CD14-positive monocyte (primary cell): ENCODE measurements around the gene SRPRB. TPM values are rescaled to one million over a fixed set of nuclear protein-coding genes. Genes with fewer than 3 reads are reported as not detected.

Experiments used
- DNase-seq, 3 donors: peaks; one replicate each; pipeline ENCODE4 v3.0.0-alpha.2; 2011 to 2022
- H2AFZ ChIP-seq: 2 replicates; pipeline ENCODE4 v1.6.0; 2012; ENCODE audit warnings: mild to moderate bottlenecking, low read depth, low read length, inconsistent platforms; ENCODE audit not compliant: insufficient read depth, poor library complexity, severe bottlenecking
- H3K27ac ChIP-seq, 2 donors: 1 replicate in 1 of 2; 2 replicates in 1 of 2; pipeline ENCODE4 v1.5.1; 2012 to 2013; ENCODE audit warnings: low read length in 2 of 2, control low read depth in 1 of 2, inconsistent platforms in 1 of 2, low read depth in 1 of 2, mild to moderate bottlenecking in 1 of 2
- H3K27me3 ChIP-seq, 2 donors: one replicate each; pipeline versions ENCODE4 v1.6.0 to v1.6.1; 2011 to 2013; ENCODE audit warnings: low read length in 2 of 2; ENCODE audit not compliant: control insufficient read depth in 2 of 2, insufficient read depth in 2 of 2
- H3K36me3 ChIP-seq, 2 donors: replicated peaks in 1 of 2; 1 replicate in 1 of 2; 2 replicates in 1 of 2; pipeline versions ENCODE4 v1.5.1 to v1.6.1; 2012 to 2013; ENCODE audit warnings: low read length in 2 of 2, control low read depth in 1 of 2, inconsistent platforms in 1 of 2, mild to moderate bottlenecking in 1 of 2; ENCODE audit not compliant: insufficient read depth in 2 of 2, control insufficient read depth in 1 of 2
- H3K4me1 ChIP-seq, 2 donors: 1 replicate in 1 of 2; 2 replicates in 1 of 2; pipeline versions ENCODE4 v1.5.1 to v1.6.1; 2012 to 2013; ENCODE audit warnings: low read length in 2 of 2, control low read depth in 1 of 2, inconsistent platforms in 1 of 2, mild to moderate bottlenecking in 1 of 2, moderate library complexity in 1 of 2; ENCODE audit not compliant: insufficient read depth in 2 of 2, control insufficient read depth in 1 of 2
- H3K4me2 ChIP-seq: replicated peaks from 2 replicates; pipeline ENCODE3; 2012; ENCODE audit warnings: low read length, moderate library complexity, mild to moderate bottlenecking; ENCODE audit not compliant: poor library complexity, severe bottlenecking; ENCODE audit errors: extremely low read depth
- H3K4me3 ChIP-seq, 3 experiments: fragments of 200-600 bp in 1 of 3; sonication (generic) in 1 of 3; replicated peaks in 1 of 3; 1 replicate in 2 of 3; 2 replicates in 1 of 3; pipeline ENCODE4 v1.5.1; 2011 to 2013; ENCODE audit warnings: low read length in 3 of 3, mild to moderate bottlenecking in 3 of 3, control low read depth in 2 of 3, low read depth in 2 of 3, inconsistent platforms in 1 of 3, moderate library complexity in 1 of 3
- H3K79me2 ChIP-seq: 2 replicates; pipeline ENCODE4 v1.6.0; 2012; ENCODE audit warnings: mild to moderate bottlenecking, control low read depth, inconsistent platforms, low read length, moderate library complexity; ENCODE audit not compliant: insufficient read depth
- H3K9ac ChIP-seq: 2 replicates; pipeline ENCODE4 v1.6.0; 2017; ENCODE audit warnings: low read length, mild to moderate bottlenecking; ENCODE audit not compliant: insufficient read depth, poor library complexity, severe bottlenecking
- H3K9me3 ChIP-seq, 2 donors: replicated peaks in 1 of 2; 1 replicate in 1 of 2; 2 replicates in 1 of 2; pipeline versions ENCODE4 v1.5.1 to v1.6.1; 2012 to 2013; ENCODE audit warnings: low read length in 2 of 2, control low read depth in 1 of 2; ENCODE audit not compliant: control insufficient read depth in 1 of 2, insufficient read depth in 1 of 2
- H4K20me1 ChIP-seq: 2 replicates; pipeline ENCODE4 v1.6.0; 2012; ENCODE audit warnings: mild to moderate bottlenecking, low read length, control low read depth, moderate library complexity; ENCODE audit not compliant: insufficient read depth
- H3K27ac Mint-ChIP-seq, 7 donors: one replicate each; pipeline ENCODE4 v1.8.0; 2020; ENCODE audit warnings: mild to moderate bottlenecking in 7 of 7, mixed read lengths in 7 of 7, moderate library complexity in 6 of 7, inconsistent platforms in 2 of 7
- H3K27me3 Mint-ChIP-seq, 3 donors: one replicate each; pipeline ENCODE4 v1.8.0; 2021 to 2022; ENCODE audit warnings: low read depth in 3 of 3, mild to moderate bottlenecking in 3 of 3, mixed read lengths in 3 of 3, moderate library complexity in 3 of 3, inconsistent platforms in 1 of 3
- H3K36me3 Mint-ChIP-seq, 2 donors: one replicate each; pipeline ENCODE4 v1.8.0; 2020; ENCODE audit warnings: mixed read lengths in 2 of 2, inconsistent platforms in 1 of 2, mild to moderate bottlenecking in 1 of 2
- H3K4me1 Mint-ChIP-seq: one replicate; pipeline ENCODE4 v1.8.0; 2020; ENCODE audit warnings: mild to moderate bottlenecking, mixed read lengths
- H3K4me3 Mint-ChIP-seq, 2 donors: one replicate each; pipeline ENCODE4 v1.8.0; 2020; ENCODE audit warnings: mild to moderate bottlenecking in 2 of 2, mixed read lengths in 2 of 2, moderate library complexity in 1 of 2
- H3K9me3 Mint-ChIP-seq, 7 donors: one replicate each; pipeline ENCODE4 v1.8.0; 2020 to 2022; ENCODE audit warnings: mixed read lengths in 7 of 7, mild to moderate bottlenecking in 6 of 7, moderate library complexity in 6 of 7, inconsistent platforms in 2 of 7
- CTCF ChIP-seq: fragments of 200-600 bp; IDR thresholded peaks from one replicate; pipeline ENCODE4 v1.8.0; 2022; ENCODE audit warnings: antibody characterized with exemption, mild to moderate bottlenecking
- WGBS: methylation state at CpG from one replicate; pipeline ENCODE4 v1.1.5; 2013; ENCODE audit warnings: missing lambda C conversion rate; ENCODE audit not compliant: insufficient coverage; 5-methylcytosine and 5-hydroxymethylcytosine counted together
- intact Hi-C, 2 donors: fragments of 100-400 bp; cut with micrococcal nuclease; formaldehyde crosslinking; loops; one replicate each; pipeline versions ENCODE4 v1.15.0 to v1.15.1; 2023
- polyA plus RNA-seq, 3 donors: library from polyadenylated mRNA; depleted of rRNA in 1 of 3; unstranded in 2 of 3; stranded (reverse) in 1 of 3; fragments of 300-500 nt in 2 of 3; fragments of >200 nt in 1 of 3; fragmentation: Illumina TruSeq in 2 of 3; gene quantifications; 1 replicate in 2 of 3; 2 replicates in 1 of 3; pipeline ENCODE4 v1.2.3, GENCODE V29; 2012 to 2021

SRPRB gene
- polyA plus RNA-seq, 3 donors, result 6.1 to 30.6 (median 29.9) TPM

GRCh38 chr3:133804896-133805295 lies 719 bp upstream of the SRPRB start:
- Histone ChIP-seq H4K20me1 (no peaks in the 10 kb centered on the region), H3K9ac (no peak overlapping the region), H3K4me1 (peaks cover 16 to 19% of the 10 kb centered on the region in 2 donors), H3K79me2 (peaks cover 20% of the 10 kb centered on the region), H3K4me3 (peak overlapping the region in 1 of 3 experiments; percentile 89), H3K9me3 (no peaks in the 10 kb centered on the region), H3K27me3 (no peaks in the 10 kb centered on the region), H2AFZ (peak overlapping the region; percentile 95), H3K27ac (no peak overlapping the region), H3K36me3 (peaks cover 15 to 24% of the 10 kb centered on the region in 2 donors), H3K4me2 (peak overlapping the region; percentile 94)
- peak overlapping the region in 1 of 7 donors; percentile 82 for H3K27ac Mint-ChIP-seq
- peaks cover 7 to 9% (median 7%) of the 10 kb centered on the region in 3 donors for H3K27me3 Mint-ChIP-seq
- peaks cover 17 to 21% of the 10 kb centered on the region in 2 donors for H3K36me3 Mint-ChIP-seq
- no peak for DNase-seq
- intact Hi-C loops, result loop anchor here (10.0 kb wide), 4 partner anchors 140 to 1080 kb away; partner anchors contain the start of genes NPHP3 (in 2 of the 2), ANAPC13 (in 1 of the 2), CDV3 (in 1 of the 2) and CEP63 (in 1 of the 2)
- no peak for TF ChIP-seq CTCF
- peaks cover 0 to 2% (median 0%) of the 10 kb centered on the region in 7 donors for H3K9me3 Mint-ChIP-seq
- 93% methylated on average over 3 of the region's 4 CpGs for WGBS
- H3K4me3 Mint-ChIP-seq, result no peak overlapping the region
- H3K4me1 Mint-ChIP-seq, result peaks cover 28% of the 10 kb centered on the region

GRCh38 chr3:133805384-133805701 lies 272 bp upstream of the SRPRB start:
- Histone ChIP-seq H3K4me3 (peak overlapping the region; percentile 82 to 94 (median 89)), H2AFZ (peak overlapping the region; percentile 95), H3K79me2 (peaks cover 20% of the 10 kb centered on the region), H3K36me3 (peaks cover 19 to 28% of the 10 kb centered on the region in 2 donors), H3K27ac (no peak overlapping the region), H3K27me3 (no peaks in the 10 kb centered on the region), H3K9me3 (no peaks in the 10 kb centered on the region), H3K4me2 (peak overlapping the region; percentile 94), H4K20me1 (no peaks in the 10 kb centered on the region), H3K4me1 (peaks cover 16% of the 10 kb centered on the region in 2 donors), H3K9ac (peak overlapping the region; percentile 70)
- Mint-ChIP-seq H3K27me3 (peaks cover 5 to 7% (median 7%) of the 10 kb centered on the region in 3 donors), H3K4me1 (peaks cover 24% of the 10 kb centered on the region), H3K9me3 (peaks cover 0 to under 1% (median 0%) of the 10 kb centered on the region in 7 donors), H3K27ac (peak overlapping the region in 6 of 7 donors; percentile 19 to 88 (median 78)), H3K4me3 (peak overlapping the region; percentile 94 to 97), H3K36me3 (peaks cover 22 to 25% of the 10 kb centered on the region in 2 donors)
- no peak for TF ChIP-seq CTCF
- 37% methylated on average over 7 of the region's 15 CpGs for WGBS
- no peak for DNase-seq
- intact Hi-C loops, result loop anchor here (10.0 kb wide), 4 partner anchors 141 to 1081 kb away; partner anchors contain the start of genes NPHP3 (in 2 of the 2), ANAPC13 (in 1 of the 2), CDV3 (in 1 of the 2) and CEP63 (in 1 of the 2)
